NCI-H2107 treated with DMSO at 0.1 percent for 48 hours (cell line): ENCODE data around the gene HIPK2.

Experiments used
- DNase-seq: peaks from one replicate; lab custom pipeline; 2025; ENCODE audit not compliant: unreplicated experiment; lab: John Stamatoyannopoulos, UW

Gene HIPK2

GRCh38 chr7:139658296-139658695 lies 119.5 kb downstream of the HIPK2 start:
- DNase-seq, result no peak

GRCh38 chr7:139657725-139658124 lies 120.1 kb downstream of the HIPK2 start:
- no peak for DNase-seq

- DNase-seq, result no peak
Observed at GRCh38 chr7:139656387-139656786, 121.4 kb downstream of the HIPK2 start.

GRCh38 chr7:139655305-139655704 lies 122.5 kb downstream of the HIPK2 start:
- no peak for DNase-seq

GRCh38 chr7:139654276-139655181 lies 123.3 kb downstream of the HIPK2 start:
- DNase-seq, result no peak

GRCh38 chr7:139651914-139652313 lies 125.9 kb downstream of the HIPK2 start:
- no peak for DNase-seq

GRCh38 chr7:139651308-139651707 lies 126.5 kb downstream of the HIPK2 start:
- DNase-seq, result no peak

- no peak for DNase-seq
Observed at GRCh38 chr7:139650429-139651100, 127.2 kb downstream of the HIPK2 start.

- DNase-seq, result no peak
Observed at GRCh38 chr7:139648941-139649425, 128.8 kb downstream of the HIPK2 start.

- DNase-seq, result no peak
Observed at GRCh38 chr7:139648391-139648861, 129.4 kb downstream of the HIPK2 start.

GRCh38 chr7:139647814-139648390 lies 129.9 kb downstream of the HIPK2 start:
- peak; percentile 18 for DNase-seq

- DNase-seq, result no peak
Observed at GRCh38 chr7:139647085-139647484, 130.7 kb downstream of the HIPK2 start.

- DNase-seq, result no peak
Observed at GRCh38 chr7:139646566-139646965, 131.2 kb downstream of the HIPK2 start.

GRCh38 chr7:139645572-139646523 lies 131.9 kb downstream of the HIPK2 start:
- DNase-seq, result peak; percentile 70

- DNase-seq, result no peak
Observed at GRCh38 chr7:139643951-139644585, 133.7 kb downstream of the HIPK2 start.

GRCh38 chr7:139642283-139642682 lies 135.5 kb downstream of the HIPK2 start:
- no peak for DNase-seq

- DNase-seq, result no peak
Observed at GRCh38 chr7:139641337-139641992, 136.3 kb downstream of the HIPK2 start.

- no peak for DNase-seq
Observed at GRCh38 chr7:139640681-139641080, 137.1 kb downstream of the HIPK2 start.

GRCh38 chr7:139639563-139639962 lies 138.2 kb downstream of the HIPK2 start:
- DNase-seq, result no peak
